GM23248 (cell line): ENCODE measurements around the gene PTPRN2.
"Not testable (repeated sequence)": the region's sequence is repeated elsewhere in the genome, so short reads cannot be mapped to it uniquely, and the experiment has no call there.

ENCODE experiments used
- EZH2 ChIP-seq: fragments of 200-600 bp; sonication (generic); IDR thresholded peaks from 2 replicates; pipeline ENCODE4 v1.6.1; 2018; ENCODE audit warnings: antibody characterized with exemption, mild to moderate bottlenecking; ENCODE audit not compliant: insufficient read depth, poor library complexity, severe bottlenecking
- EZH2phosphoT487 ChIP-seq: fragments of 200-600 bp; sonication (generic); IDR thresholded peaks from 2 replicates; pipeline ENCODE4 v1.6.1; 2018; ENCODE audit warnings: antibody characterized with exemption, moderate library complexity, mild to moderate bottlenecking, low read depth; ENCODE audit not compliant: insufficient read depth

DNA sequence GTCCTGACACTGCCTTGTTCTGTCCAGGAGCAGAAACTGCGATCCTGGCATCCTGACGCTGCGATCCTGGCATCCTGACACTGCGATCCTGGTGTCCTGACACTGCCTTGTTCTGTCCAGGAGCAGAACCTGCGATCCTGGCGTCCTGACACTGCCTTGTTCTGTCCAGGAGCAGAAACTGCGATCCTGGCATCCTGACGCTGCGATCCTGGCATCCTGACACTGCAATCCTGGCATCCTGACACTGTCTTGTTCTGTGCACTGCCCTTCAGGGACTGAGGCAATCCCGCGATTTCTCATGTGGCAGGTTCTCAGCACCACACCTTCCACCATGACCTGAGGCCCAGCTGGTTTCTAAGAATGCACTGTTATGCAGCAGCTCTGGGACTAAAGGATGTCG lies 541.4 kb downstream of the PTPRN2 start:
- TF ChIP-seq EZH2phosphoT487, EZH2: not testable (repeated sequence)
